ENCODE data around the gene TAF13. TPM values are rescaled to one million over a fixed set of nuclear protein-coding genes. Genes with fewer than 3 reads are reported as not detected.

Gene TAF13
- total and polyA plus RNA-seq, 9 of the 15 experiments (the other 6 are each of a cell fraction or from before 2014, with no cell fraction given): 14.9 to 77.2 (median 38.7) TPM

- FAIRE-seq: no peak
Observed at GRCh38 chr1:109109906-109110305, 34.1 kb upstream of the TAF13 start.

GRCh38 chr1:109107785-109108184, 32.0 kb upstream of the TAF13 start:
- no peak for TF ChIP-seq ZNF274 (IDR thresholded peaks at IDR 0.05; ENCODE audit: borderline replicate concordance, low read depth, low read length)
- TF ChIP-seq MEIS2 (IDR thresholded peaks at IDR 0.05; ENCODE audit: partially characterized antibody): no peak
- TF ChIP-seq SIX5 (IDR thresholded peaks at IDR 0.05; ENCODE audit: borderline replicate concordance in 1 of 2, insufficient read depth in 1 of 2, low read depth in 1 of 2, low read length in 2 of 2): no peak
- no peak for TF ChIP-seq SIN3A (IDR thresholded peaks at IDR 0.05; ENCODE audit: borderline replicate concordance in 2 of 2, control insufficient read depth in 1 of 2, low read depth in 2 of 2, low read length in 2 of 2)
- no peak for TF ChIP-seq KLF16 (IDR thresholded peaks at IDR 0.05)
- TF ChIP-seq TRIM24 (IDR thresholded peaks at IDR 0.05): no peak
- TF ChIP-seq TEAD4 (IDR thresholded peaks at IDR 0.05; ENCODE audit: low read length): no peak
- no peak for TF ChIP-seq TEAD4 (CRISPR knock-in tag; IDR thresholded peaks at IDR 0.05; ENCODE audit: borderline replicate concordance)
- no peak for FAIRE-seq
- no peak for DNase-seq (ENCODE audit: extremely low read depth in 1 of 4, low spot score in 3 of 4)
- Histone ChIP-seq H3K27me3 (ENCODE audit: control insufficient read depth in 2 of 2, insufficient read depth in 2 of 2, low read length in 2 of 2) (no peaks in the 10 kb centered on the region), H3K4me2 (ENCODE audit: insufficient read depth, low read length) (no peak overlapping the region), H3K4me3 (no peak overlapping the region), H3K79me2 (ENCODE audit: control insufficient read depth, insufficient read depth, low read length) (no peaks in the 10 kb centered on the region), H3K9ac (ENCODE audit: insufficient read depth in 1 of 2, low read depth in 2 of 2, low read length in 2 of 2) (no peak overlapping the region), H3K27ac (ENCODE audit: extremely low read depth, low read depth, low read length) (no peak overlapping the region), H2AFZ (ENCODE audit: low read depth, low read length) (no peak overlapping the region), H3K9me3 (replicated peaks; ENCODE audit: control insufficient read depth, insufficient read depth, low read depth, low read length) (no peaks in the 10 kb centered on the region), H4K20me1 (replicated peaks; ENCODE audit: control insufficient read depth, insufficient read depth, low read length) (no peaks in the 10 kb centered on the region; the same call in 1 of the 2 replicates), H3K9me1 (ENCODE audit: control insufficient read depth, insufficient read depth, low read length) (no peaks in the 10 kb centered on the region), H3K4me1 (replicated peaks in 1 of 2; ENCODE audit: control insufficient read depth in 2 of 2, insufficient read depth in 2 of 2, low read length in 2 of 2) (peaks cover 12 to 13% of the 10 kb centered on the region in 2 experiments), H3K36me3 (ENCODE audit: control insufficient read depth, insufficient read depth, low read length) (peaks cover 6% of the 10 kb centered on the region; the same call in 1 of the 3 replicates)
- in situ Hi-C loops (cut with MboI) (no loop called here), intact Hi-C loops (cut with micrococcal nuclease) (loop anchor here (10.0 kb wide), 1 partner anchor 363 kb away; the partner anchor contains the start of gene STXBP3)
- 45% methylated on average over 7 of the region's 7 CpGs for WGBS (ENCODE audit: insufficient coverage, low coverage, missing lambda C conversion rate)
- CTCF ChIA-PET (ENCODE audit: low intra/inter-chr PET ratio): interaction anchor here (0.6 kb wide), 1 partner anchor 68 kb away, joined by 3 read pairs; no protein-coding TSS in a partner anchor
- no peak for ATAC-seq
- POLR2A ChIA-PET: interaction anchor here (0.6 to 5.8 kb wide), 4 partner anchors 7 to 318 kb away, joined by 3 to 65 read pairs (median 3); partner anchors contain the start of gene PSMA5
- no TSS peak for BruUV-seq (replicated peaks)

More at GRCh38 chr1:109109906-109110305, 34.1 kb upstream of the TAF13 start:
- Histone ChIP-seq H4K20me1 (replicated peaks; ENCODE audit: control insufficient read depth, insufficient read depth, low read length) (no peaks in the 10 kb centered on the region; the same call in 1 of the 2 replicates), H3K4me1 (replicated peaks in 1 of 2; ENCODE audit: control insufficient read depth in 2 of 2, insufficient read depth in 2 of 2, low read length in 2 of 2) (peaks cover 15 to 20% of the 10 kb centered on the region in 2 experiments), H3K27me3 (ENCODE audit: control insufficient read depth in 2 of 2, insufficient read depth in 2 of 2, low read length in 2 of 2) (peaks cover 0 to 6% of the 10 kb centered on the region in 2 experiments; a peak in 1 of 5 replicates), H3K27ac (ENCODE audit: extremely low read depth, low read depth, low read length) (no peak overlapping the region), H3K9ac (ENCODE audit: insufficient read depth in 1 of 2, low read depth in 2 of 2, low read length in 2 of 2) (no peak overlapping the region; a peak in 1 of 4 replicates), H2AFZ (ENCODE audit: low read depth, low read length) (no peak overlapping the region), H3K79me2 (ENCODE audit: control insufficient read depth, insufficient read depth, low read length) (no peaks in the 10 kb centered on the region), H3K4me2 (ENCODE audit: insufficient read depth, low read length) (no peak overlapping the region), H3K36me3 (ENCODE audit: control insufficient read depth, insufficient read depth, low read length) (no peaks in the 10 kb centered on the region), H3K9me1 (ENCODE audit: control insufficient read depth, insufficient read depth, low read length) (no peaks in the 10 kb centered on the region), H3K9me3 (replicated peaks; ENCODE audit: control insufficient read depth, insufficient read depth, low read depth, low read length) (no peaks in the 10 kb centered on the region), H3K4me3 (no peak overlapping the region)
- BruUV-seq (replicated peaks): no TSS peak
- ATAC-seq: no peak
- in situ Hi-C loops (cut with MboI) (loop anchor here (5.0 kb wide), 1 partner anchor 283 kb away; no protein-coding TSS in a partner anchor), intact Hi-C loops (cut with micrococcal nuclease) (loop anchor here (5.0 to 10.0 kb wide), 8 partner anchors 68 to 1325 kb away; partner anchors contain the start of genes CLCC1, GPR61, STXBP3 and WDR47)
- 0 out of 2 replicates have a peak, but pooled peaks have one; percentile 44 for TF ChIP-seq ELF4 (CRISPR knock-in tag; IDR thresholded peaks at IDR 0.05)
- TF ChIP-seq PYGO2 (tag; IDR thresholded peaks at IDR 0.05): no peak
- TF ChIP-seq MCM5 (IDR thresholded peaks at IDR 0.05; ENCODE audit: low read depth): 0 out of 2 replicates have a peak, but pooled peaks have one; percentile 53
- WGBS (ENCODE audit: insufficient coverage, low coverage, missing lambda C conversion rate): 14% methylated on average over 3 of the region's 3 CpGs
- CTCF ChIA-PET (ENCODE audit: low intra/inter-chr PET ratio): no interaction called here
- POLR2A ChIA-PET: interaction anchor here (0.6 to 5.8 kb wide), 6 partner anchors 9 to 229 kb away, joined by 3 to 65 read pairs (median 3); no protein-coding TSS in a partner anchor
- DNase-seq (ENCODE audit: extremely low read depth in 1 of 4, low spot score in 3 of 4): no peak
